DMS79 (cell line): ENCODE measurements around the gene FHIT.

Experiments used
- DNase-seq: peaks from one replicate; lab custom pipeline; 2025; lab: John Stamatoyannopoulos, UW

The FHIT gene

GRCh38 chr3:59717679-59718205 is 1533.5 kb downstream of the FHIT start:
- DNase-seq, result no peak

GRCh38 chr3:59714066-59714465 is 1537.2 kb downstream of the FHIT start:
- no peak for DNase-seq

GRCh38 chr3:59710554-59710953 is 1540.7 kb downstream of the FHIT start:
- DNase-seq, result no peak

- DNase-seq, result no peak
Measured at GRCh38 chr3:59709702-59710553, 1541.3 kb downstream of the FHIT start.

- DNase-seq, result no peak
Measured at GRCh38 chr3:59708202-59708601, 1543.0 kb downstream of the FHIT start.

GRCh38 chr3:59704292-59704691 is 1547.0 kb downstream of the FHIT start:
- no peak for DNase-seq

- no peak for DNase-seq
Measured at GRCh38 chr3:59699648-59700320, 1551.5 kb downstream of the FHIT start.
